ENCODE measurements around the gene SPATA3.

SPATA3 gene

GRCh38 chr2:231050018-231050901 lies 54.3 kb downstream of the SPATA3 start:
- DNase-seq: no peak

GRCh38 chr2:231051116-231051515 lies 55.2 kb downstream of the SPATA3 start:
- DNase-seq: no peak

GRCh38 chr2:231052494-231053451 lies 56.9 kb downstream of the SPATA3 start:
- DNase-seq: peak; percentile 78

- DNase-seq: no peak
Observed at GRCh38 chr2:231053846-231054245, 57.9 kb downstream of the SPATA3 start.

- DNase-seq: peak; percentile 93
Observed at GRCh38 chr2:231056453-231057416, 60.8 kb downstream of the SPATA3 start, which contains the start of gene PSMD1. TSS of gene PSMD1 (plus strand) at chr2:231056867. CDS start at chr2:231057026, 159 bp downstream.

- DNase-seq: no peak
Observed at GRCh38 chr2:231057590-231057989, 61.7 kb downstream of the SPATA3 start.
